IMR-90 (cell line): ENCODE data around the gene MYO3B. TPM values are rescaled to one million over a fixed set of nuclear protein-coding genes. Genes with fewer than 3 reads are reported as not detected.

Experiments used
- ATAC-seq: fragments of 200-7000 bp; cut with Tn5 transposase; 2 replicates; pipeline ENCODE4 v1.9.1; 2020; ENCODE audit warnings: low read depth, mild to moderate bottlenecking, moderate library complexity
- BruUV-seq: library from RNA; stranded (reverse); fragments of 400-500 nt; replicated peaks from 2 replicates; lab custom pipeline; 2021; lab: Mats Ljungman, UMichigan
- CTCF ChIA-PET: fragments of 300-600 bp; formaldehyde crosslinking; extraction: SDS; loops from one replicate; lab custom pipeline; 2021; ENCODE audit warnings: antibody characterized with exemption; lab: Yijun Ruan, JAX
- POLR2A ChIA-PET: fragments of 300-600 bp; sonication (Branson Sonifier 250); formaldehyde crosslinking; loops from one replicate; lab custom pipeline; 2022; ENCODE audit warnings: antibody characterized with exemption; ENCODE audit not compliant: unreplicated experiment; lab: Charles Lee
- DNase-seq: peaks from one replicate; pipeline ENCODE4 v3.0.0; 2013
- H2AFZ ChIP-seq: replicated peaks from 2 replicates; pipeline ENCODE3; 2013; ENCODE audit warnings: low read length, mild to moderate bottlenecking; ENCODE audit not compliant: poor library complexity
- H2AK5ac ChIP-seq: 2 replicates; pipeline ENCODE4 v1.6.1; 2013; ENCODE audit warnings: low read depth, low read length, inconsistent platforms
- H2AK9ac ChIP-seq: replicated peaks from 2 replicates; pipeline ENCODE3; 2013; ENCODE audit warnings: mild to moderate bottlenecking, low read depth, low read length, moderate library complexity; ENCODE audit not compliant: poor library complexity
- H2BK120ac ChIP-seq: 2 replicates; pipeline ENCODE4 v1.6.1; 2013; ENCODE audit warnings: low read depth, low read length, inconsistent platforms
- H2BK15ac ChIP-seq: 3 replicates; pipeline ENCODE4 v1.6.1; 2013; ENCODE audit warnings: low read depth, low read length, inconsistent platforms
- H2BK20ac ChIP-seq: 2 replicates; pipeline ENCODE4 v1.6.1; 2013; ENCODE audit warnings: low read depth, mild to moderate bottlenecking, inconsistent platforms, low read length, moderate library complexity
- H2BK5ac ChIP-seq: 2 replicates; pipeline ENCODE4 v1.6.1; 2013; ENCODE audit warnings: mild to moderate bottlenecking, low read depth, low read length, inconsistent platforms; ENCODE audit not compliant: poor library complexity, severe bottlenecking
- H3K14ac ChIP-seq: replicated peaks from 2 replicates; pipeline ENCODE4 v1.6.1; 2013; ENCODE audit warnings: low read depth, low read length, inconsistent platforms
- H3K18ac ChIP-seq: 2 replicates; pipeline ENCODE4 v1.6.1; 2013; ENCODE audit warnings: low read depth, low read length, control low read depth
- H3K23ac ChIP-seq: 2 replicates; pipeline ENCODE4 v1.6.1; 2013; ENCODE audit warnings: low read depth, low read length, inconsistent platforms
- H3K27ac ChIP-seq: 2 replicates; pipeline ENCODE4 v1.5.1; 2013; ENCODE audit warnings: mild to moderate bottlenecking, control low read depth, low read length; ENCODE audit not compliant: insufficient read depth
- H3K27me3 ChIP-seq: 2 replicates; pipeline ENCODE4 v1.6.1; 2013; ENCODE audit warnings: low read length; ENCODE audit not compliant: control insufficient read depth, insufficient read depth
- H3K36me3 ChIP-seq: 2 replicates; pipeline ENCODE4 v1.6.1; 2013; ENCODE audit warnings: low read length, mixed read lengths; ENCODE audit not compliant: control insufficient read depth, insufficient read depth
- H3K4ac ChIP-seq: 2 replicates; pipeline ENCODE4 v1.6.1; 2013; ENCODE audit warnings: low read depth, low read length, inconsistent platforms
- H3K4me1 ChIP-seq: 2 replicates; pipeline ENCODE4 v1.6.1; 2013; ENCODE audit warnings: low read length, mixed read lengths; ENCODE audit not compliant: control insufficient read depth, insufficient read depth
- H3K4me2 ChIP-seq: 2 replicates; pipeline ENCODE4 v1.6.1; 2013; ENCODE audit warnings: low read depth, mild to moderate bottlenecking, control low read depth, low read length, moderate library complexity
- H3K4me3 ChIP-seq: 2 replicates; pipeline ENCODE4 v1.5.1; 2013; ENCODE audit warnings: low read depth, mild to moderate bottlenecking, control low read depth, low read length, moderate library complexity; ENCODE audit not compliant: insufficient read depth
- H3K56ac ChIP-seq: 2 replicates; pipeline ENCODE4 v1.6.1; 2013; ENCODE audit warnings: low read length, inconsistent platforms; ENCODE audit not compliant: insufficient read depth; ENCODE audit errors: extremely low read depth
- H3K79me1 ChIP-seq, 2 experiments: 2 replicates each; pipeline ENCODE4 v1.6.1; 2013; ENCODE audit warnings: low read length in 2 of 2, inconsistent platforms in 1 of 2, low read depth in 1 of 2
- H3K9ac ChIP-seq: 2 replicates; pipeline ENCODE4 v1.6.1; 2013; ENCODE audit warnings: low read depth, low read length, control low read depth
- H3K9me1 ChIP-seq: 2 replicates; pipeline ENCODE4 v1.6.1; 2013; ENCODE audit warnings: low read length, inconsistent platforms; ENCODE audit not compliant: insufficient read depth
- H3K9me3 ChIP-seq: 2 replicates; pipeline ENCODE4 v1.6.1; 2013; ENCODE audit warnings: low read length; ENCODE audit not compliant: control insufficient read depth, insufficient read depth
- H4K20me1 ChIP-seq: 2 replicates; pipeline ENCODE4 v1.6.1; 2013; ENCODE audit warnings: low read length, inconsistent platforms; ENCODE audit not compliant: insufficient read depth
- H4K5ac ChIP-seq: 2 replicates; pipeline ENCODE4 v1.6.1; 2013; ENCODE audit warnings: mild to moderate bottlenecking, low read depth, low read length, control low read depth
- H4K8ac ChIP-seq, 2 experiments: 2 replicates each; pipeline ENCODE4 v1.6.1; 2013; ENCODE audit warnings: low read depth in 2 of 2, low read length in 2 of 2, control low read depth in 1 of 2, inconsistent platforms in 1 of 2
- H4K91ac ChIP-seq: 2 replicates; pipeline ENCODE4 v1.6.1; 2013; ENCODE audit warnings: low read depth, low read length, inconsistent platforms; ENCODE audit not compliant: insufficient read depth
- CHD1 ChIP-seq: IDR thresholded peaks from 2 replicates; pipeline ENCODE4 v1.6.1; 2012; ENCODE audit warnings: low read depth, low read length, improper control_type of control experiment
- ELK1 ChIP-seq: fragments of 150-350 bp; IDR thresholded peaks from 2 replicates; pipeline ENCODE4 v1.6.1; 2016; ENCODE audit warnings: low read depth, mild to moderate bottlenecking, low read length, moderate library complexity, borderline replicate concordance
- MAZ ChIP-seq: IDR thresholded peaks from 2 replicates; pipeline ENCODE4 v1.6.1; 2012; ENCODE audit warnings: low read depth, mild to moderate bottlenecking, low read length, improper control_type of control experiment, moderate library complexity, borderline replicate concordance
- NFE2L2 ChIP-seq: fragments of 150-350 bp; IDR thresholded peaks from 2 replicates; pipeline ENCODE4 v1.6.1; 2016; ENCODE audit warnings: low read depth, mild to moderate bottlenecking, low read length
- POLR2A ChIP-seq: IDR thresholded peaks from 2 replicates; pipeline ENCODE4 v1.6.1; 2012; ENCODE audit warnings: mild to moderate bottlenecking, low read depth, low read length
- RAD21 ChIP-seq: IDR thresholded peaks from 2 replicates; pipeline ENCODE4 v1.6.1; 2012; ENCODE audit warnings: low read length, improper control_type of control experiment
- RCOR1 ChIP-seq: IDR thresholded peaks from 2 replicates; pipeline ENCODE4 v1.6.1; 2012; ENCODE audit warnings: mild to moderate bottlenecking, low read length, improper control_type of control experiment; ENCODE audit not compliant: insufficient replicate concordance
- RFX5 ChIP-seq: IDR thresholded peaks from 2 replicates; pipeline ENCODE4 v1.8.0; 2012; ENCODE audit warnings: low read depth, mild to moderate bottlenecking, low read length, moderate library complexity
- SMC3 ChIP-seq: fragments of 150-350 bp; IDR thresholded peaks from 2 replicates; pipeline ENCODE4 v1.6.1; 2016; ENCODE audit warnings: low read depth, mild to moderate bottlenecking, antibody characterized with exemption, low read length, moderate library complexity
- WGBS, 2 experiments: methylation state at CpG; one replicate each; pipeline versions ENCODE4 v1.1.5 to v1.1.7; 2013; ENCODE audit warnings: missing lambda C conversion rate in 2 of 2; ENCODE audit not compliant: insufficient read length in 1 of 2; ENCODE audit errors: extremely low coverage in 2 of 2; 5-methylcytosine and 5-hydroxymethylcytosine counted together
- dilution Hi-C: fragments of 300-500 bp; cut with HindIII; formaldehyde crosslinking; loops from one replicate; pipeline ENCODE4 v1.14.3; 2018; ENCODE audit warnings: low sequenced_read_pairs; ENCODE audit not compliant: unreplicated experiment
- in situ Hi-C: fragments of 300-500 bp; cut with MboI; formaldehyde crosslinking; loops from 3 replicates; pipeline ENCODE4 v1.14.3; 2019; ENCODE audit warnings: low sequenced_read_pairs, inconsistent platforms, mixed read lengths
- intact Hi-C: fragments of 100-400 bp; cut with micrococcal nuclease; formaldehyde crosslinking; loops from 2 replicates; pipeline ENCODE4 v1.10.0; 2022
- polyA plus RNA-seq, 3 experiments: library from polyadenylated mRNA; depleted of rRNA; stranded (reverse); fragments of >200 nt; gene quantifications; 2 replicates each; pipeline ENCODE4 v1.2.3, GENCODE V29; 2012; ENCODE audit warnings: low replicate concordance in 1 of 3
- total RNA-seq: library from RNA; depleted of rRNA; stranded (reverse); fragments of >200 nt; gene quantifications from 2 replicates; pipeline ENCODE4 v1.2.3, GENCODE V29; 2012
- TF ChIP-seq, protein P1 (sequence below): fragments of 150-350 bp; IDR thresholded peaks from 2 replicates; pipeline ENCODE4 v1.6.1; 2017; ENCODE audit warnings: mild to moderate bottlenecking, antibody characterized with exemption, low read length, low read depth

The MYO3B gene
- total and polyA plus RNA-seq, 2 of the 4 experiments (the other 2 are of a cell fraction): 0.02 TPM; not detected in 1

DNA sequence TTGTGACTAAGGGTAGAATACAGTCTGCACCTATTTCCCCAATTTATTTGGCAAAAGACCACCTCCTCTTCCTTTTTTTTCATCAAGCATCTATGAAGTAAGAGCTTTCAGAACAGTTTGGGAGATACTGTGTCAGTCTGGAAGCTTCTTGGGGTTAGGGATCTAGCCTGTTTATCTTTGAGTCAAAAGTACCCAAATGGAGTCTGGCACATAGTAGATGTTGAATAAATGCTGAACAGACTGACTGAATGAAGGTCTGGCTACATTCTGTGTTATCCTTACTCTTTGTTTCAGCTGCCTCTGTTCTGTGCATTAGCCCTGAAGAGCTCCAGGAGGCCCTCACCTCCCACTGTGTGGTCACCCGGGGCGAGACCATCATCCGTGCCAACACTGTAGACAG lies 223.2 kb downstream of the MYO3B start:
- H4K20me1 ChIP-seq: no peaks in the 10 kb centered on the region
- H3K36me3 ChIP-seq: no peaks in the 10 kb centered on the region
- no peak overlapping the region for H2AK5ac ChIP-seq
- H4K91ac ChIP-seq: no peak overlapping the region
- DNase-seq (no peak), ATAC-seq (no peak)
- H2BK120ac ChIP-seq: no peak overlapping the region
- H3K9me3 ChIP-seq: no peaks in the 10 kb centered on the region
- no peak overlapping the region for H3K4me3 ChIP-seq
- dilution Hi-C loops: loop anchor here (25.0 kb wide), 1 partner anchor 411 kb away; the partner anchor contains the start of gene GAD1
- in situ Hi-C loops: loop anchor here (10.0 kb wide), 1 partner anchor 414 kb away; the partner anchor contains the start of gene GAD1
- H2AFZ ChIP-seq: no peak overlapping the region
- H2BK15ac ChIP-seq: no peak overlapping the region
- H3K9ac ChIP-seq: no peak overlapping the region
- intact Hi-C loops: loop anchor here (10.0 kb wide), 1 partner anchor 304 kb away; no protein-coding TSS in a partner anchor
- H2BK5ac ChIP-seq: no peak overlapping the region
- CTCF ChIA-PET: no interaction called here
- H3K4me1 ChIP-seq: no peaks in the 10 kb centered on the region
- H3K79me1 ChIP-seq: no peaks in the 10 kb centered on the region
- H3K56ac ChIP-seq: no peak overlapping the region
- no peak overlapping the region for H2BK20ac ChIP-seq
- H3K18ac ChIP-seq: no peak overlapping the region
- TF ChIP-seq RCOR1 (no peak), CHD1 (no peak), NFE2L2 (no peak), POLR2A (no peak), RAD21 (no peak), SMC3 (no peak), MAZ (no peak), ELK1 (no peak), RFX5 (no peak)
- TF ChIP-seq, protein P1, sequence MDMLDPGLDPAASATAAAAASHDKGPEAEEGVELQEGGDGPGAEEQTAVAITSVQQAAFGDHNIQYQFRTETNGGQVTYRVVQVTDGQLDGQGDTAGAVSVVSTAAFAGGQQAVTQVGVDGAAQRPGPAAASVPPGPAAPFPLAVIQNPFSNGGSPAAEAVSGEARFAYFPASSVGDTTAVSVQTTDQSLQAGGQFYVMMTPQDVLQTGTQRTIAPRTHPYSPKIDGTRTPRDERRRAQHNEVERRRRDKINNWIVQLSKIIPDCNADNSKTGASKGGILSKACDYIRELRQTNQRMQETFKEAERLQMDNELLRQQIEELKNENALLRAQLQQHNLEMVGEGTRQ: no peak
- H3K27me3 ChIP-seq: no peaks in the 10 kb centered on the region; the same call in 1 of the 2 replicates
- 100% methylated on average over 1 of the region's 3 CpGs; no CpG with 5 or more reads in 1 of the 2 experiments for WGBS, 2 experiments
- no peak overlapping the region for H4K8ac ChIP-seq
- no peak overlapping the region for H3K4ac ChIP-seq
- H3K14ac ChIP-seq: no peak overlapping the region
- no peak overlapping the region for H3K4me2 ChIP-seq
- BruUV-seq: no TSS peak
- POLR2A ChIA-PET: no interaction called here
- H2AK9ac ChIP-seq: no peak overlapping the region
- H3K9me1 ChIP-seq: no peaks in the 10 kb centered on the region
- no peak overlapping the region for H3K23ac ChIP-seq
- no peak overlapping the region for H4K5ac ChIP-seq
- H3K27ac ChIP-seq: no peak overlapping the region
